ENCODE measurements around the gene SRRM5. TPM values are rescaled to one million over a fixed set of nuclear protein-coding genes. Genes with fewer than 3 reads are reported as not detected.

The SRRM5 gene
- total and polyA plus RNA-seq, 2 of the 13 experiments (the other 11 are each of a cell fraction or from before 2014, with no cell fraction given) = 0.11 to 0.16 TPM

DNA sequence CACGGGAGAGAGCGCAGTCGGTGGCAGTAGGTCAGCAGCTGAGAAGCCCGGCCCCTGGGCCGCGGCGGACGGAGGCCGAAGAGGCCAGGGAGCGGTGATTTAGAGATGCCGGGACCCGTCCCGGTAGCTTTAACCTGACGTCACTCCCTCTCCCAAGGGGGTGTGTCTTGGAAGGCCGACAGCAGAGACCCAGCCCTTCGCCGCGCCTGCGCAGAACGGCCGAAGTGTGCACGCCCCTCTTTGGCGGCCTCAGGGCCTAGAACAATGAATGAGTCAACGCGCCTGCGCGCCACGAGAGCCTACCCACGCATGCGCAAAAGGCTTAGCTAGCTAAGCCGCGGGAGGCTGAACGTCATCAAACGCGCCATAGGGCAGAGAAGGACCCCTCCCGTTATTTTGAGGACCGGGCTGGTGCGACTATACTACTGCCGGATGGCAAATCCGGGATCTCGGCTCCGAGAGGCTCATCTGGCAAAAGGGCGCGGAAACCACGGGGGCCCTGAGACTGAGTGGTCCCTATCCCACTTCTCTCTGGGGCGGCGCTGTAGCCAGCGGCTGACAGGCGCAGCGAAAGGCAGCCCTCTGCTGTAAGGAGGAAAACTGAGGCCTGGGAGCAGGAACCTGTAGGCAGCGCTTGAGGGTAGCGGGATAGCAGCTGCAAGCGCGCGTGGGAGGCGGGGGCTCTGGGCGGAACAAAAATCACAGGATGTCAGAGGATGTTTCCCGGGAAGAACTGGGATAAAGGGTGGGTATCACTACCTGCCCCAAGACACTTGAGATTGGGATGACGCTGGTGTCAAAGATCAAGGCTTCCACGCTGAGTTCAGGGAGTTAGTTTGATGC lies 15.7 kb upstream of the SRRM5 start, which contains the start of the genes IRGQ and ZNF576 (continued):
- TF ChIP-seq MAZ (IDR thresholded peaks at IDR 0.05; ENCODE audit: borderline replicate concordance, low read depth, low read length) (no peak; the same call in 1 of the 2 replicates), MAZ (CRISPR knock-in tag; IDR thresholded peaks at IDR 0.05; ENCODE audit: low read depth) (peak; percentile 72), E2F5 (CRISPR knock-in tag; conservative IDR thresholded peaks at IDR 0.05) (no peak), PPARG (CRISPR knock-in tag; conservative IDR thresholded peaks at IDR 0.05) (peak; percentile 26), ZNF234 (CRISPR knock-in tag; conservative IDR thresholded peaks at IDR 0.05) (no peak), CSRNP1 (CRISPR knock-in tag; IDR thresholded peaks at IDR 0.05) (peak; percentile 50; the same call in 1 of the 2 replicates), ZBTB42 (CRISPR knock-in tag; IDR thresholded peaks at IDR 0.05) (no peak), ZNF274 (CRISPR knock-in tag; IDR thresholded peaks at IDR 0.05) (peak; percentile 52; the same call in 1 of the 2 replicates), CCDC6 (CRISPR knock-in tag; IDR thresholded peaks at IDR 0.05) (peak; percentile 59; the same call in 1 of the 2 replicates), HNRNPUL1 (IDR thresholded peaks at IDR 0.05; ENCODE audit: low read depth, low read length) (no peak), MTA1 (CRISPR knock-in tag; IDR thresholded peaks at IDR 0.05; ENCODE audit: borderline replicate concordance) (no peak), EZH2 (conservative IDR thresholded peaks at IDR 0.05; ENCODE audit: low read depth, low read length) (no peak), SIN3B (IDR thresholded peaks at IDR 0.05; ENCODE audit: low read length) (peak; percentile 90), ZNF816 (CRISPR knock-in tag; IDR thresholded peaks at IDR 0.05; ENCODE audit: borderline replicate concordance) (no peak), NRL (CRISPR knock-in tag; IDR thresholded peaks at IDR 0.05; ENCODE audit: borderline replicate concordance) (peak; percentile 88; the same call in 1 of the 2 replicates), ELF1 (CRISPR knock-in tag; IDR thresholded peaks at IDR 0.05) (peak; percentile 68), ZNF570 (CRISPR knock-in tag; IDR thresholded peaks at IDR 0.05; ENCODE audit: borderline replicate concordance) (no peak), DR1 (CRISPR knock-in tag; IDR thresholded peaks at IDR 0.05) (peak; percentile 67; the same call in 1 of the 2 replicates), ZNF143 (CRISPR knock-in tag; IDR thresholded peaks at IDR 0.05) (peak; percentile 71), HNRNPLL (IDR thresholded peaks at IDR 0.05; ENCODE audit: low read depth, low read length, poor library complexity, severe bottlenecking) (peak; percentile 54), ZNF678 (CRISPR knock-in tag; IDR thresholded peaks at IDR 0.05) (no peak), ZNF275 (CRISPR knock-in tag; IDR thresholded peaks at IDR 0.05; ENCODE audit: borderline replicate concordance) (no peak; the same call in 1 of the 2 replicates), ZNF605 (CRISPR knock-in tag; IDR thresholded peaks at IDR 0.05) (no peak), HBP1 (CRISPR knock-in tag; IDR thresholded peaks at IDR 0.05; ENCODE audit: low read depth) (no peak), TEAD3 (CRISPR knock-in tag; optimal IDR thresholded peaks at IDR 0.05; ENCODE audit: borderline replicate concordance) (peak; percentile 64), TARDBP (CRISPR knock-in tag; IDR thresholded peaks at IDR 0.05) (peak; percentile 86)

Data from HepG2 (cell line).